Measurements from ENCODE around the gene COL21A1.

The COL21A1 gene

DNA sequence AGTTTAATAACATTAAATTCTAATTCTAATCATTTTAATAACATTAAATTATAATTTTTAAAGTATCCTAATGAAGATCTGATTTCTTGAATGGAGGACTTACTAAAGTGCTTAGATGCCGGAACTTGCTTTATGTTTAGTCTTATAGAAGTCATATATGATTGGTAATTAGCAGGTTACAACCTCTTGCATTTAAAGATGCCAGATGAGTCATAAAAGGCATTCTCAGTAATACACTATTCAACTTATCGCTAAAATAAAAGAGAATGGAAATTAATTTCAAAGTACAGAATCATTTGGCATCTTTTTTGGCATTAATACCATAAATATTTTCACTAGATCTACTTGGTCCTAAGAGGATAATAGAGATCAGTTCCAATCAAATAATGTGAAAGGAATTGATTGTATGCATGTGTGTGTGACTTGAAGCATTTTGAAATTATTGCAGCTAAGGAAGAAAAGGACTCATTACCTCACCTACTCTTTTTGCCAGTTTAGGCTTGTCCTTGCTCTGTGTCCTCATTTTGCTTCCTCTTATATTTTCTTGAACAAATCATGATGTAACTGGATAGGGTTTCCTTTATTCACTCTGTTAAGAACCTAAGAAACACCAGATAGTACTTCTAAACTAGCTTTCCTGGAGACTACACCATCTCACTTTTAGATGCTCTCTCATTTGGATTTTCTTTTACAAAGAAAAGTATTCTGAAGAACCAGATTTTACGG lies 2.7 kb downstream of the COL21A1 start:
- DNase-seq, result no peak

DNA sequence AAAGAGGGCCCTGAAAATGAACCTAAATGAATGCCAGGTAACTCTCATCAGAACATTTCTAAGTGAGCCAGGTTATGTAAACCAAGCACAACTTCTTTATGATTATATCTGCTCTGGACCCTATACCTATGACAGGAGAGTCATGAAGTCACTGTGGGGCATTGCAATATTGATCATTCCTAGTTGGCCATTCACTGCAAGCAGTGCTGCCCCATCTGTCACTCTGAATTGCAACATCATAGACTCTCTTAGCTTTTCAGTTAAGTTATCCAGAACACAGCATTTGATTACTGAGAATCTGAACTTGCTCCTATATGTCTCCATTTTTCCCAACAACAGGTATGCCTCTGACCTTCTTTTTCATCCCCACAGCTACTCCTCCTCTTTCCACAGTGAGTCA lies 3.3 kb downstream of the COL21A1 start:
- no peak for DNase-seq

DNA sequence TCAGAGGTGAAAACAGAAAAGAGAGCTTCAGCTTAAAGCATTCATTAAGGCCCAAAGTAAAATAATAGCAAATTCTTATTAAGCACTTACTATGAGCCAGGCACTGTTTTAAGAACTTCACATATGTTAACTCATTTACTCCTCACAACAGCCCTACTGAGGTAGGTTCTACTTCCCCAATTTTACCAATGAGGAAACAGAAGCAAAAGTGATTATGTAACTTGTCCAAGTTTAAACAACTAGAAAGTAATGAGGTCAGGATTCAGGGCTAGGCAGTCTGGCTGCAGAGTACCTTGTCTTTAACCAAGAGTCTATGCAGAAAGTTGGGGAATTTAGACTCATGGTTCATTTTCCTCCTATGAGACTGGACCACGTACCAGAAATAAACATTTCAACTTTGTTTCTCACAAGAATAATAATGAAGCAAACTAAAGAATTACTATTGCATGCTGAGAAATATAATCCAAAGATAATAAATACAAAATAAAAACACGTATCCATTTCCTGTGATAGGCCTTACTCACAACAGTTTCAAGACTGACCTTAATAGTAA lies 3.8 kb downstream of the COL21A1 start:
- DNase-seq, result no peak

DNA sequence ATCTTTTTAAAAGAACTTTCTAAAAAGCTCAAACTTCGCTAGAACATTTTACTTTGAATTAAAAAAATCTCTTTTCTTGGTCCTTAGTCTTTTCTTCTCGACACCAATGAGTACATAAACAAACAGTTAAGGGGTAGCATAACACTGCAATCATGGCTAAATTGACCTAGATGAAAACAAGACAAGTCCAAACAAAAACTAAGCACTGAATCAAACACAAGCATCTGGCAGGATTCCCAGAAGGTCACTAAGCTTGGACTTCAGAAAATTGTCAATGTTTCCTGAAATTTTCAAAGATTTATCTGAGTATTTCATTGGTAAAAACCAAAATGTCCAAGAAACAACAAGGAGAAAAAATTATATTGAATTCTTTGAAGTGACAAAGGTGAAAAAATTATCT lies 5.0 kb downstream of the COL21A1 start:
- DNase-seq, result no peak

DNA sequence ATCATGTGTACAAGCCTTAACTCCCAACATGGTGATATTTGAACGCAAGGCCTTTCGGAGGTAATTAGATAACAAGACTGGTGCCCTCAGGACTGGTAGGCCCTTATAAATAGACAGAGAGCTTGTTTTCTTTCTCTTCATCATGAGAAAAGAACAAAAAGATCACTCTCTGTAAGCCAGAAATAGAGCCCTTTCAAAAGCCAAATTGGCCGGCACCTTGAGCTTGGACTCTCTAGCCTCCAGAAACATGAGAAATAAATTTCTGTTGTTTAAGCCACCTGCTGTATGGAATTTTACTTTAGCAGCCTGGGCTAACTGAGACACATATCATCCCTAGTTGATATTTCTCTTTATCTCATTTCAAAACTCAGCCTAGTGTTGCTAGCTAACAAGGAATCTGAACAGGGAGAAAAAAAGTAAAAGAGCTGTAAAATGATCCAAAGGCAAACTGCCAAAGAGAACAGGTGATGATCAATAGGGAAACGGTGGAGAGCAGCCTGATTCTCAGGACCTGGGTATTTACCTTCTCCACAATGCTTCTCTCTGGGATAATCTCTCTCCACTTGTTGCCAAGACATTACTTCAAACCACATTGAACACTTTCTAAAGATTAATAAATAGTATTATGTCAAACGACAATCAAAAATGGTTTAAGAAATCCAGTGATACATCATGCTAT lies 6.1 kb downstream of the COL21A1 start:
- peak; percentile 12 for DNase-seq

DNA sequence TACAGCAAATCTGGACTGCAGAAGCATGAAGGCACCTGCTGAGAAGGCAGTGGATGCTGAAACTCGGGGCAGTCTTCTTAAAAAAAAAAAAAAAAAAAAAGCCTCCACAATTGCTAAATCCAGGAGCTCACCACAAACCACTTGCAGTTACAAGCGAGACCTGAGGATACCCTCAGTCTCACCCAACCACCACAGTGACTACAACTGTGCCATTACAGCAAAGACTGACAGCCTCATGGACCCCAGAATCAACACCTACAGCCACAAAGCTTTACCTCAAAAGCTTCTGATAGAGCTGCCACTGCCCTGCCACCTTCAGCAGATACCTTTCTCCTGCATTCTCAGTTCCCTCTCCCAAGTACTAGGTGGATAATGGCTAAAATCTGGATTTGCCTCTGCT lies 9.0 kb downstream of the COL21A1 start:
- DNase-seq, result no peak

DNA sequence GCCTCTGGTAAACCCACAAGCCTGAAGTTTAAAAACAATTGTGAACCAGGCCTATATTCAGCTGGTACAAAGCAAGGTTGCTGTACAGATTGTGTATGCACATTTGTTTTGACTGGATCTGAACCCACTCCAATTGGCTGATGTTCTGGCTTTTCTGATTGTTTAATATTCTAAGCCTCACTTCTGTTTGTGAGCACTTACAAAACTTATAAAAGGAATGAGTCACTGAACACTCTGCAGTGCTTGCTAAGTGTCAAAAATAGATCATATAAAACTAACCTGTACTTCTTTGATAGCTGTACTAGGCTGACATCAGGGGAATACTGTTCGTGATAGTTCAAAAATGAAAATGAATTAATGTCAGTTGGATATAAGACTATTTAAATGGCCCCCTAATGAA lies 12.1 kb downstream of the COL21A1 start:
- no peak for DNase-seq

DNA sequence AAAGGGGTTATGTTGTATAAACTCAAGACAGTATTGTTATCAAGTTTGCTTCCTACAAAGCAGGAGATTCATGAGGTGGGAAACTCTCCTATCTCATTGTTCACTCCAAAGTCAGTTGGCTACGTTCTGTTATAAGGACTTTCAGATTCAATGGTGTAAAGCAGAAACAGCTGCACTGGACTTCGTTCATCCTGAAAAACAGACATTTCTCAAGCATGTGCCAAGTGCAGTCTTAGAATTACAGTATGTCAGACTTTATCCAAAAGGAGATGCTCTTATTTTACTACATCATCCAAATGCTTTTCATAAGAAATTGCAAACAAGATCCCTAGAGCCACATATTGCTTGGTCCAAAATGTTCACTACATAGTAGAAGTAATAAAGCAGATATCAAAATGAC lies 14.9 kb downstream of the COL21A1 start:
- no peak for DNase-seq

DNA sequence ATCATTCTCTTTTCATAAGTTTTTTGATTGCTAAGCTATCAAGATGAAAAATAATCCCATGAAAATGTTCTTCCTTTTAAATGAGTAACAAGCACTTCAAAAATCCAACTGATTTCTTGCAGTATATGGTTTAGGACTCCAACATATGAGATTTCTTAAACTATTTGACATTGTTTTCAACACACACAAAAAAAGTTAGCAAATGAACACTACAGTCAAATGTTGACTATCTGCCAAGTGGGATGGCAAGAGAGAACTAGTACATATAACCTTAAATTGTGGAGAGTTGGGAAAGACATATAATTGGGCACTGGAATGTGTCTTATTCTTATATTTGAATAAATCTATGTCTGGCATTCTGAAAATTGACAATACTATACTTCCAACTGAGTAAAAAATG lies 15.6 kb downstream of the COL21A1 start:
- no peak for DNase-seq

DNA sequence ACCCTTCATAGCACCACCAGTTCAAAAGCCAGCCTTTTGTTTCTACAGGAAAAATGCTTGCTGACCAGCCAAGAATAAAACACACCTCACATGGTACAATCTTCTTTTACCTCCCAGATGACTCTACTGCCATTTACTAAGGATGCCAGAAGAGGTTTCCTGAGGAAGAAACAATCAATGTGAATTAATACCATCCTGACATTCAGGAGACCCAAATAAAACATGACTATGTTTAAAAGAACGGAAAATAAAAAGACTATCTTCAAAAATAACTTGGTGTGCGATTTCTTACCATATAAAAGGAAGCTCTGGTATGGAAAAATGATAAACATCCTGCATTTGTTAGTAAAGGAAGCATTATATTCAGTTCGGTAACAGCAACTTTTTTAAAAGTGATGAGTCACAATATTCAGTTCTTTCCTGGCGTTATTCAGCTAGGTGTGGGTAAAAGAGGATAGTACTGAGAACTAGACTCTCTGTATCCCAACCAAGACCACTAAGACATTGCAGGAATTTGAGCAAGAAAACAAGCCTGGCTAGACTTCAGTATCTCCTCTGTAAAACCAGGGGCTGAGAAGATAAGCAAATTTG lies 16.3 kb downstream of the COL21A1 start:
- no peak for DNase-seq

DNA sequence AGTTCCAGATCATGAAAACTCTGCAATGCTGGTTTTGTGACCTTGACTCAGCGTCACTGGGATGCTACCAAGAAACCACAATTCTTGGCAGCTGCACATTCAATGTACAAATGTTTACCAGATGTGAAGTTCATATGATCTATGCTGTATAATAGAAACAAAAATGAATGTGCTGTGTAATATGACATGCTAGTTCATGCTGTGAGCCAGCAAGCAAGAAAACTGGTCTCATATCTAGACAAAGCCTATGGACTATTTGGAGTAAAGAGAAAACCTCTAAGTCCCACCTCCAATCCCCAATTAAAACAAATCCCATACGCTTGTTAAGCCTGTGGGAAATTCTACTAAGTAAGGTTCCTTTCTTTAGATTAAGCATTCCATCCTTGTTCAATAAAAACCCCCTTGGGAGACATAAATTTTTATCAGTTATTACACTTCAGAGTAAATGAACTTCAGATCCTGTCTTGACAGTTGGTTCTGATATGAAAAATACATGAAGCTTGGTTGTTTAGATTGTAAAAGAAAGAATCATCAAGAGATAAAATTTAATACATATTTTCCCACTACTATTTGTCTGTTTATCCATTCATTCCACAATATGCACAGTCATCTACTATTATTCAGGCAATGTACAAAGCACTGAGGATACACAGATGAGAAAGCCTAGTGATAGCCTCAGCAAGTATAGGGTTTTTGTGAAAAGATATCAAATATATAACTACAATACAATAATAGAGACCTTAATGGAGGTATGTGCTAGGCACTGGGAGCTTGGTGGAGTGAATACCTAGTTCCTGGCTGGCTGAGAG lies 20.1 kb downstream of the COL21A1 start:
- DNase-seq, result no peak

DNA sequence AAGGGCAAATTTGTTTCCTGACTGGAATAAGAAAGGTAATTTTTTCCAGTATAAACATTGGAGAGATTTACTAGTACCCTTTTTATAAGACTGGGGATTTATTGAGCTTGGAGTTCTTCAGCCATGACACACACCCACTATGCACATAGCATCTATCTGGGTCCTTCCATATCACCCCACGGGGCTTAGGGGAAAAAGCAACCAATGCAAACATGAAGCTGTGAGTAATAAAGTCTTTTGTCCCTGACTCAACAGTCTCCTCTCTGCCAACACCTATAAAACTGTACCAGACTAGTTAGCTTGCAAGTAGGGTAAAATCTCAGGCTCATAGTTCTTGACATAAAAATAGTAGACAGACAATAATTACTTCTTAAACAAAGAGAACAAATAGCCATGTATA lies 23.4 kb downstream of the COL21A1 start:
- peak; percentile 50 for DNase-seq

DNA sequence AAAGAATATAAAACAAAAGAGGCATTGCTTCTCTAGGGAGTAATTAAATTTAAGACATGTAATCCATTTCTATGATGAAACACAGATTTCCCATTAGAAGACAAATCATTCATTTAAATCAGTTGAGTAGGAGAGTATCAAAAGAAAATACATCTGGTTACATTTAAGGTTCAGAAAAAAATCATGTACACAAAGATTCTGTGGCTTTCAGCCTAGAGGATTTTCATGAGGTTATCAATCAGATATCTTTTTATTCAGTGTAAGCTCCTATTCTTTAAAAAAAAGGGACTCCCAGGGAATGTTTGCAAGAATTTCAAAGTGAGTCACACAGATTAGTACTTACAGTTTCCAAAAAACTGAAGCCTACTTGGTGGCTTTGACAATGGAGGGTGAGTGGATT lies 24.9 kb downstream of the COL21A1 start:
- DNase-seq, result no peak

DNA sequence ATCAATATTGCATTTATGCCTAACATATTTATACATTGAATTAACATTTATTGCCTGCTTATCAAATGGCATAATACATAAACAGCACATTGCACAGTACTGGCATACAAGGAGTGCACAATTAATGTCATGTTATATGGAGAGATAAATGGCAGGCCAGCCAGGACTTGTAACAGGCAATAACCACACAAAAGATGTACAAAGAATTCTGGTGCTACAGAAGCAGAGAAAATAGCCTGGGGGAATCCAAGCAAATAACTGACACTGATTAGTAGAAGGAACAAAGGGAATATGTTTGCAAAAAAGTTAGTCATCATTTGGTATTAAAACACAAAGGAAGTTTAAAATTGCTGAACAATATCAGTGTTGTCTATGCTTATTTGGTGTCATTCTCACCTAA lies 27.3 kb downstream of the COL21A1 start:
- DNase-seq, result peak; percentile 56

DNA sequence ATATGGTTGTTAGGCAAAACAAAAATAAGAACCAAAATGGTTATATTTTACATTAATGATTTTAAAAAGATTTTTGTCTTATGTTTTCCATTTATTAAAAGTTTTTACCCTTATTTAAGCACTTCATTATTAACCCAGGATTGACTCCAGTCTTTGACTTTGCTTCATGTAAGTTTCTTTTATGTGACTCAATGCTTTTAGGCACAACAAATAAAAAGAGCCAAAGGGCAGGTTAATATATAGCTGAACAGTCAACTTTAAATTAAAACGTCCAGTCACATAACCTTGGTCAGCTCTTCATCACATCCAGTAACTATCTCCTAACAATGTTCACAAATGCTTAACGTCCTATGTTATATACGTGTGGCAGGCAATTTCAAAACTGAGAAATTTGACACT lies 32.7 kb downstream of the COL21A1 start:
- no peak for DNase-seq

DNA sequence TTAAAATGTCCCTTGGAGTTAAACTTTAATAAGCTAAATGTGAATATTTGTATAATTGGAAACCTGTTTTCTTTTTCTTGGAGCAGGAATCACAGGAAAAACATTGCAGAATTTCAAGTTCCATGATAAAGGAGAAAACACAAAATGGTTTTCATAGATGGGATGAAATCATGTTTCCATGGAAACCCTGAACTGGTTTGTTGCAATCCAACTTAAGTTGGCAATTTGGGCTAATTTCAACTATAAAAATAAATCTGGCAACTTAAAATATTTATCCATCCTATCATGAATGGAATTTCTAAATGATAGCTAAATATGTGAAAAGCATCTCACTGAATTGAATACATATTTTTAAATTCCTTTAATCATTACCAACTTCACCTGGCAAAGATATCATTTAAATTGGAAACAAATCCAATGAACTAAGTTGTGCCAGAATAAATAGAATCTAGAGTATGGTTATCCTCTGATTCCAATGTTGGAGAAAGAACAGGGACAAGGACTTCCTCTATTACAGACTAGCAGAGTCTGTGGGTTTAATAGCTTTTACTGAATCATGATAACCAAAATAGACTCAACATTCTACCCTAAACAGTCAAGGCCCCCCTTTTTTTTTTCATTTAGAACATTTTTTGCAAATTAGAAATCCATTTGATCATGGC lies 33.2 kb downstream of the COL21A1 start:
- DNase-seq, result no peak

DNA sequence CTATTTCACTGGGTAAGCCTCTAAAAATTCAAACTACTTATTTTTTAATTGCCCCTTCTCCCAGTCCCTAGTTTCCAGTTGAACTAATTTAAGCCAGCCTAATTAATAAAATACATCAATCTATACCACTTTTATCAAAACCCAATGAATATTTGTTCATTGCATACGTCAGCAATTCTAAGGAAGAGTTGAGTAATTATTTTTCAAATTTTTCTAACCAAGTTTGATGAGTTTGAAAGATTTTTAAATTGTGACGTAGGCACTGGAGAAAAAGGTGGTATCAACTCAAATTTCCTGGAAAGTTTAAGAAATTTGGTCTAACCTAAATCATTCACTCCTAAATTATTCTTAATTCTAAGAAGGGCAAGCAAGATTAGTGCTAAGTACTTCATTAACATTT lies 35.7 kb downstream of the COL21A1 start:
- DNase-seq, result no peak

DNA sequence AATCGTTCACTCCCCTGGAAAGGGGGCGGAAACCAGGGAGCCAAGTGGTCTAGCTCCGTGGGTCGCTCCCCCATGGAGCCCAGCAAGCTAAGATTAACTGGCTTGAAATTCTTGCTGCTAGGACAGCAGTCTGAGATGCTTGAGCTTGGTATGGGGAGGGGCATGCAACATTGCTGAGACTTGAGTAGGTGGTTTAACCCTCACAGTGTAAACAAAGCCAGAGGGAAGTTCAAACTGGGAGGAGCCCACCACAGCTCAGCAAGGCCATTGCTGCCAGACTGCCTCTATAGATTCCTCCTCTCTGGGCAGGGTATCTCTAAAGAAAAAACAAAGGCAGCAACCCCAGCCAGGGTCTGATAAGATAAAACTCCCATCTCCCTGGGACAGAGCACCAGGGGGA lies 43.2 kb downstream of the COL21A1 start:
- DNase-seq, result no peak

DNA sequence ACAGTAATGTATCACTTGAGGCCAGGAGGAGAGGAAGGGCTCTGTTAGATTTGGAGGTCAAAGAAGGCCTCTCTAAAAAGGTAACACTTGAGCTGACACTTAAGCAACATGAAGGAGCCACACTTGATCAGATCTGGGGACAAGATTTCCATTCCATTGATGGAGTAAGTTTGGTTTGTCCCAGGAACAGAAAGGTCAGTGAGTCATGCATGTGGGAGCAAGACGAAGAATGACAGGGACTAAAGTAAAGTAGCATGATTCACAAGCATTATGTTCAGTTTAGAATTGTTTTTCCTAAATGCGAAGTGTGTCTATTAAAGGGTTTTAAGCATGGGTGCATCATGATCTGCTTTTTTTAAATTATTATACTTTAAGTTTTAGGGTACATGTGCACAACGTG lies 47.4 kb downstream of the COL21A1 start:
- no peak for DNase-seq

DNA sequence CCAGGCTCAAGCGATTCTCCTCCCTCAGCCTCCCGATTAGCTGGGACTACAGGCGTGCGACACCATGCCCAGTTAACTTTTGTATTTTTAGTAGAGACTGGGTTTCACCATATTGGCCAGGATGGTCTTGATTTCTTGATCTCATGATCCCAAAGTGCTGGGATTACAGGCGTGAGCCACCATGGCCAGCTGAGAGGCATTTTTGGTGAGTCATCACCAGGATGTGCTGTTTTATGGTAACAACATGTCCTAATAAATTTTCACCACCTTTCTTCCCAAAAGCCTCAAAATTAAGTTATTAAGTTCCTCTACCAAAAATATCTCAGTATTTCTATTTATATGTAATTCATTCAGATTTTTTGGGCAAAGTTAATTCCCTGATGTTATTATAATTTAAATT lies 53.5 kb downstream of the COL21A1 start:
- DNase-seq, result no peak

DNA sequence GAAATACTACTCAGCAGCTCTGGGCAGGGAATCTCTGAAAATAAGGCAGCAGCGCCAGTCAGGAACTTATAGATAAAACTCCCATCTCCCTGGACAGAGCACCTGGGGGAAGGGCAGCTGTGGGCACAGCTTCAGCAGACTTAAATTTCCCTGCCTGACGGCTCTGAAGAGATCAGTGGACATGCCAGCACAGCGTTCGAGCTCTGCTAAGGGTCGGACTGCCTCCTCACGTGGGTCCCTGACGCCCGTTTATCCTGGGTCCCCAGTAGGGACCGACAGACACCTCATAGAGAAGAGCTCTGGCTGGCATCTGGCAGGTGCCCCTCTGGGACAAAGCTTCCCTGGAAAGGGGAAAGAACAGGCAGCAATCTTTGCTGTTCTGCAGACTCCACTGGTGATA lies 59.0 kb downstream of the COL21A1 start:
- no peak for DNase-seq

DNA sequence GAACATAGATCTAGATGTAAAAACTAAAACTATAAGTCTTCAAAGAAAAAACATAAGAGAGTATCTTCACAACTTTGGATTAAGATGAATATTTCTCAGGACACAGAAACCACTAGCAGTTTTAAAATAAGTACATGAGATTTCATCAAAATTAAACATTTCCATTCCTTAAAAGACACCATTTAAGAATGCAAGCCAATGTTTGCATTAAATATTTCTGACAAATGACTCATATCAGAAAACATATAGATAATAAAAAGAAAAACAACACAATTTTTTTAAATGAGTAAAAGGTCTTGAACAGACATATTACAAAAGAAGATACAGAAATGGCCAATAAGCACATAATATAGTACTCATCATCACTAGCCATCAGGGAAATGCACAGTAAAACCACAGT lies 59.7 kb downstream of the COL21A1 start:
- no peak for DNase-seq

DNA sequence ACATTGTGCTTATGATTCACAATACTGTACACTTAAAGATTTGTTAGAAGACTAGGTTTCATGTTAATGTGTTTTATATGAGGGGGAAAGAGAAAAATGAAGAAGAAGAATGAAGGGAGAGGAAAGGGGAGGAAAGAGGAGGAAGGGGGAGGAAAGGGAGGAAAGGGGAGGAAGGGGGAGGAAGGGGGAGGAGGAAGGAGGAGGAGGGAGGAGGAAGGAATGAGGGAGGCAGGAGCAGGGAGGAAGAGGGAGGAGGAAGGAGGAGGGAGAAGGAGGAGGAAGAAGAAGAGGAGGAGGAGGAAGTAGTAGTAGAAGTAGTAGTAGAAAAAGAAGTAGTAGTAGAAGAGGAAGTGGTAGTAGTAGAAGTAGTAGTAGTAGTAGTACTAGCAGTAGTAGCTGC lies 70.6 kb downstream of the COL21A1 start:
- DNase-seq, result no peak
